Adrenal gland (tissue), 5 donors: Measurements from ENCODE around the gene THAP8.

Source experiments
- CTCF ChIP-seq, 6 experiments: fragments of 450-650 bp in 4 of 6; fragments of 200-600 bp in 2 of 6; sonication (generic) in 1 of 6; IDR thresholded peaks; 1 replicate in 5 of 6; 2 replicates in 1 of 6; pipeline versions ENCODE4 v1.5.1 to v1.8.0; 2016 to 2021; ENCODE audit warnings: antibody characterized with exemption in 6 of 6, mild to moderate bottlenecking in 2 of 6, moderate library complexity in 1 of 6
- POLR2A ChIP-seq, 2 donors: fragments of 450-650 bp; IDR thresholded peaks; one replicate each; pipeline ENCODE4 v1.6.1; 2017; ENCODE audit warnings: antibody characterized with exemption in 2 of 2, mild to moderate bottlenecking in 2 of 2, moderate library complexity in 1 of 2
- donor health status: DM: no; HTN: no; CAD: no.

- TF ChIP-seq POLR2A (IDR thresholded peaks at IDR 0.05), result no peak
- no peak for TF ChIP-seq CTCF (IDR thresholded peaks at IDR 0.05)
Measured at GRCh38 chr19:36026091-36026876, 27.8 kb downstream of the THAP8 start.
